HG03060 (cell line): Measurements from ENCODE around the gene SLC6A19.
"Not testable (repeated sequence)": the region's sequence is repeated elsewhere in the genome, so short reads cannot be mapped to it uniquely, and the experiment has no call there.

Source experiments
- ATAC-seq: cut with Tn5 transposase; IDR thresholded peaks from one replicate; pipeline ENCODE4 v1.9.1; 2021; ENCODE audit warnings: low read depth, moderate number of reproducible peaks; ENCODE audit not compliant: unreplicated experiment

SLC6A19 gene

GRCh38 chr5:1217596-1218206 lies 16.3 kb downstream of the SLC6A19 start:
- no peak for ATAC-seq

- no peak for ATAC-seq
Observed at GRCh38 chr5:1218351-1219080, 17.1 kb downstream of the SLC6A19 start.

- ATAC-seq, result no peak
Observed at GRCh38 chr5:1219098-1219767, 17.8 kb downstream of the SLC6A19 start.

- no peak for ATAC-seq
Observed at GRCh38 chr5:1219768-1220100, 18.3 kb downstream of the SLC6A19 start.

GRCh38 chr5:1220351-1220750 lies 19.0 kb downstream of the SLC6A19 start:
- no peak for ATAC-seq

- ATAC-seq, result no peak
Observed at GRCh38 chr5:1220831-1221230, 19.4 kb downstream of the SLC6A19 start.

GRCh38 chr5:1221721-1222120 lies 20.3 kb downstream of the SLC6A19 start:
- no peak for ATAC-seq

GRCh38 chr5:1222147-1222546 lies 20.8 kb downstream of the SLC6A19 start:
- no peak for ATAC-seq

GRCh38 chr5:1222621-1223277 lies 21.4 kb downstream of the SLC6A19 start:
- no peak for ATAC-seq

GRCh38 chr5:1223278-1223670 lies 21.9 kb downstream of the SLC6A19 start:
- no peak for ATAC-seq

- no peak for ATAC-seq
Observed at GRCh38 chr5:1224631-1225030, 23.2 kb downstream of the SLC6A19 start.

- ATAC-seq, result no peak
Observed at GRCh38 chr5:1225081-1225480, 23.7 kb downstream of the SLC6A19 start, which contains the start of gene SLC6A18. TSS of gene SLC6A18 (plus strand) at chr5:1225381. CDS start at chr5:1225478, 97 bp downstream.

GRCh38 chr5:1226231-1226630 lies 24.8 kb downstream of the SLC6A19 start:
- ATAC-seq, result no peak

GRCh38 chr5:1226839-1227581 lies 25.6 kb downstream of the SLC6A19 start:
- no peak for ATAC-seq

GRCh38 chr5:1227667-1228066 lies 26.3 kb downstream of the SLC6A19 start:
- no peak for ATAC-seq

- ATAC-seq, result no peak
Observed at GRCh38 chr5:1228120-1228519, 26.7 kb downstream of the SLC6A19 start.

GRCh38 chr5:1229023-1229422 lies 27.6 kb downstream of the SLC6A19 start:
- not testable (repeated sequence) for ATAC-seq

GRCh38 chr5:1229822-1230221 lies 28.4 kb downstream of the SLC6A19 start:
- no peak for ATAC-seq

GRCh38 chr5:1230551-1230950 lies 29.2 kb downstream of the SLC6A19 start:
- no peak for ATAC-seq

- no peak for ATAC-seq
Observed at GRCh38 chr5:1231354-1231905, 30.0 kb downstream of the SLC6A19 start.
